ENCODE results near the gene BSND. TPM values are rescaled to one million over a fixed set of nuclear protein-coding genes. Genes with fewer than 3 reads are reported as not detected.

Gene BSND
- total RNA-seq, 4 donors from 2014 or later, result not detected

- no peak for DNase-seq
- H3K4me3 ChIP-seq, result no peak overlapping the region
- intact Hi-C loops (cut with DNase I), result no loop called here
- 33 to 55% methylated on average over 2 to 5 of the region's 7 CpGs for WGBS, 2 donors
- H3K27me3 ChIP-seq, result peaks cover 0 to 34% (median 0%) of the 10 kb centered on the region in 4 donors
- peaks cover 4 to 24% (median 13%) of the 10 kb centered on the region in 3 donors for H3K4me1 ChIP-seq
- no peaks in the 10 kb centered on the region for H3K36me3 ChIP-seq
- TF ChIP-seq CTCF (IDR thresholded peaks at IDR 0.05), result no peak
- TF ChIP-seq POLR2A (IDR thresholded peaks at IDR 0.05), result no peak
- no peak overlapping the region for H3K27ac ChIP-seq
- no peaks in the 10 kb centered on the region for H3K9me3 ChIP-seq
Observed at GRCh38 chr1:54984131-54984842, 14.4 kb upstream of the BSND start.

- Histone ChIP-seq H3K27ac (no peak overlapping the region), H3K9me3 (no peaks in the 10 kb centered on the region), H3K36me3 (no peaks in the 10 kb centered on the region), H3K27me3 (peaks cover 0 to 22% (median 0%) of the 10 kb centered on the region in 4 donors), H3K4me1 (peaks cover 0 to 14% (median 8%) of the 10 kb centered on the region in 3 donors), H3K4me3 (no peak overlapping the region)
- 84 to 90% methylated on average over 4 to 5 of the region's 5 CpGs for WGBS, 2 donors
- DNase-seq, result no peak
- intact Hi-C loops (cut with DNase I), result no loop called here
- TF ChIP-seq CTCF (IDR thresholded peaks at IDR 0.05), result no peak
- TF ChIP-seq POLR2A (IDR thresholded peaks at IDR 0.05), result no peak
Observed at GRCh38 chr1:54985556-54985955, 13.2 kb upstream of the BSND start.

GRCh38 chr1:54986025-54986424 lies 12.7 kb upstream of the BSND start:
- Histone ChIP-seq H3K27me3 (peaks cover 0 to 17% (median 0%) of the 10 kb centered on the region in 4 donors), H3K4me3 (no peak overlapping the region), H3K4me1 (peaks cover 0 to 9% (median 3%) of the 10 kb centered on the region in 3 donors), H3K36me3 (no peaks in the 10 kb centered on the region), H3K9me3 (no peaks in the 10 kb centered on the region), H3K27ac (no peak overlapping the region)
- TF ChIP-seq POLR2A (IDR thresholded peaks at IDR 0.05) (no peak), CTCF (IDR thresholded peaks at IDR 0.05) (no peak)
- intact Hi-C loops (cut with DNase I), result no loop called here
- WGBS, 2 donors, result 87 to 95% methylated on average over 4 to 8 of the region's 15 CpGs
- DNase-seq, result no peak

GRCh38 chr1:54986533-54986932 lies 12.2 kb upstream of the BSND start:
- TF ChIP-seq CTCF (IDR thresholded peaks at IDR 0.05), result no peak
- no peak for TF ChIP-seq POLR2A (IDR thresholded peaks at IDR 0.05)
- Histone ChIP-seq H3K4me1 (peaks cover 0 to 4% (median 0%) of the 10 kb centered on the region in 3 donors), H3K36me3 (no peaks in the 10 kb centered on the region), H3K4me3 (no peak overlapping the region), H3K27me3 (peaks cover 0 to 13% (median 0%) of the 10 kb centered on the region in 4 donors), H3K27ac (no peak overlapping the region), H3K9me3 (no peaks in the 10 kb centered on the region)
- intact Hi-C loops (cut with DNase I), result no loop called here
- WGBS, 2 donors, result 76 to 83% methylated on average over 2 of the region's 3 CpGs
- DNase-seq, result no peak

- H3K27ac ChIP-seq, result no peak overlapping the region
- no peaks in the 10 kb centered on the region for H3K9me3 ChIP-seq
- TF ChIP-seq POLR2A (IDR thresholded peaks at IDR 0.05) (no peak), CTCF (IDR thresholded peaks at IDR 0.05) (no peak)
- H3K27me3 ChIP-seq, result peaks cover 0 to 10% (median 0%) of the 10 kb centered on the region in 4 donors
- H3K4me3 ChIP-seq, result no peak overlapping the region
- no peak for DNase-seq
- no peaks in the 10 kb centered on the region for H3K36me3 ChIP-seq
- WGBS, 2 donors, result 54 to 63% methylated on average over 2 of the region's 2 CpGs
- intact Hi-C loops (cut with DNase I), result no loop called here
- H3K4me1 ChIP-seq, result no peaks in the 10 kb centered on the region
Observed at GRCh38 chr1:54987427-54987826, 11.3 kb upstream of the BSND start.

Measured in esophagus squamous epithelium (tissue), 5 donors.